Measurements from ENCODE around the gene KLRF1.

The KLRF1 gene

DNA sequence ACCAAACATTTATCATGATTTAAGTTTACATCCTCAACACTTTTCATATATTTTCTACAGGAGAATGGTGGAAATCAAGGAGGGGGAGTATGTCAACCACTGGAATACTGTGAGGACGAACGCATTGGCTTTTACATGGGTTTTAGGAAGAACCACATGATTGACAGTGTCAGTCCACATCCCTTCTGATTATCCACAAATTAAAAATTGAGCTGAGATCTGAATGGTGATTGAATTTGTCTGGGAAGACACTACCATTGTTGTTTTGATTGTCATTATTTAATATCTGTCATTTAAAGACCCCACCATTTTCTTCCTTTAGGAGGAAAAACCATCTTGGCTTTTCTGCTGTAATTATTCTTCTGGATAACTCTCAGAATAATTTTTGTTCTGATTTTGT is 31.3 kb upstream of the KLRF1 start:
- DNase-seq (no peak), ATAC-seq (replicated peaks) (no peak)
- Mint-ChIP-seq H3K9me3 (no peaks in the 10 kb centered on the region), H3K27ac (peak overlapping the region; percentile 23 to 72), H3K4me1 (ENCODE audit: low read depth in 2 of 2) (peaks cover 31 to 41% of the 10 kb centered on the region in 2 donors), H3K4me3 (peak overlapping the region; percentile 38 to 70), H3K27me3 (peaks cover 0 to 11% of the 10 kb centered on the region in 2 donors), H3K36me3 (ENCODE audit: insufficient read depth) (no peaks in the 10 kb centered on the region)

DNA sequence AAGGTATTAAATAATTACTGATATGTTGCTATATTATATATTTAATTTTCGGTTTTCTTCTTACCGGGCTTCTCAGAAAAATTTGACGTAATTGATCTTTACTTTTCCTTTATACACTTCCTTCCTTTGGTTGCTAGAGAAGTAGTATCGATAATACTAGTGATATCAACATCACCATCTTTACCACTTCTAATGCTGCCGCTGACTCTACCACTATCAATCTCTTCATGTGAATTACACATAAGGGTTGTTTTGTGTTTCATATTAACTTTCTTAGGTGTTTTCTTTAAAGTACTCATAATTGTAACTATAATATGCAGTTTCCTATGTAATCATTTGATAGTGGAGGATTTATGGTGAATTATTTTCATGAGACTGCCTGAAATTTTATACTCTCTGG is 30.9 kb upstream of the KLRF1 start:
- H3K27me3 Mint-ChIP-seq: peaks cover 0 to 11% of the 10 kb centered on the region in 2 donors
- H3K36me3 Mint-ChIP-seq (ENCODE audit: insufficient read depth): no peaks in the 10 kb centered on the region
- DNase-seq: no peak
- peaks cover 31 to 41% of the 10 kb centered on the region in 2 donors for H3K4me1 Mint-ChIP-seq (ENCODE audit: low read depth in 2 of 2)
- peak overlapping the region; percentile 38 to 70 for H3K4me3 Mint-ChIP-seq
- H3K27ac Mint-ChIP-seq: peak overlapping the region; percentile 23 to 72
- peak; percentile 63 for ATAC-seq (replicated peaks)
- no peaks in the 10 kb centered on the region for H3K9me3 Mint-ChIP-seq

DNA sequence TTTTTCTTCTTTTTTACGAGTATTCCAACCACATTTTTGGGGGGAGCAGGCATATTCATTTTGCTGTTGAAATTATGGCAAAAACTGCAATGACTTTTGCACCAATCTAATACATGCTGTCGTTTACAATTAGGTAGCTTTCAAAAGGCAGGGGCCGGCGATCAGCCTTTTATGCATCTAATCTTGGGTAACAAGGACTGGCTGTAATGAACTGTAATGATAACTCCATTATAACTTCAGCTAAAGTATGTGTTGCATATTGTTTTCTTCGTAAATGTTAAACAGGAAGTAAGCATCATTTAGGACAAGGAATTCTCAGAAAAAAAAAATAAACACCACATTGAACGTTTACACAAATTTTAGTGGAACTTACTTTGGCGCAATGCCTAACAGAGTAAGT is 30.3 kb upstream of the KLRF1 start:
- DNase-seq (no peak), ATAC-seq (replicated peaks) (no peak)
- Mint-ChIP-seq H3K27me3 (peaks cover 0 to 11% of the 10 kb centered on the region in 2 donors), H3K4me1 (ENCODE audit: low read depth in 2 of 2) (peaks cover 29 to 41% of the 10 kb centered on the region in 2 donors), H3K4me3 (peak overlapping the region; percentile 38 to 70), H3K36me3 (ENCODE audit: insufficient read depth) (no peaks in the 10 kb centered on the region), H3K9me3 (no peaks in the 10 kb centered on the region), H3K27ac (peak overlapping the region; percentile 23 to 72)

DNA sequence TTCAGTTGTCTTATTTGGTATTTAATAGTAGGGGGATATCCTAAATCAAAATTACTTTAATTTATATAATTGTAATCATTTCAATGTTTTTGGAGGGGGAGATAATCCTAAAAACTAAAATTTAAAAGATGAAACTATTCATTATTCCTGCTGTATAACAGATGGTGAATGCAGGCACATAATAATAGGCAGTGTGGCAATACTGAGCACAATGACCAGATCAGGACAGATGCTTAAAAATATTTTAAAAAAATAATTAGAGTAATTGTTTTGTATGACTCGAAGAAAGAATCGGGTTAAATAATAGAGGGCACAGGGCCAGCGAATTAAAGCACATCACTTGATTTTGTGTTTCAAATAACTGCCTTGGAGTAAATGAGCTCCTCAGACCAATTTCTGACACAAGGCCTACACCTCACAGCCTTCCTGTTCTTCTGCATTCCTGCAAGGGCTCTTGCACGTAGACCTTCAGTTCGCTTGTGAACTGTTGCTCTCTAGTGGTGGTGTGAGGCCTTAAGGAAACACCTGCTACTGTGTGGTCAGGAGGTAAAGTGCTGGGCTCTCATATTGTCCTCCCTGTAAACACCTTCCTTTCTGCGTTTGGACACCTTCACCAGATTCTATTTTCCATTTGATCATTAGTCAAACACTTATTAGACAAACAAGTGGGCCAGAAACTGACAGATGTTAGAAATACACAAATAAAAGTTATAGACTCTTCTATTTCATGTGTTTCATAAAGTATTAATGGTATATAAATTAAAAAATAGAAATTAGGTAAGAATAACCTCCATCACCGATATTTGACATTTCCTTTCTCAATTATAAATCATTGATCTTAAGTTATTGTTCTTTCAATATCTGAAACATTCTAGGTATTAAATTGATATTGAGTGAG is 29.3 kb upstream of the KLRF1 start:
- Mint-ChIP-seq H3K27ac (no peak overlapping the region), H3K4me1 (ENCODE audit: low read depth in 2 of 2) (peaks cover 29 to 41% of the 10 kb centered on the region in 2 donors), H3K4me3 (peak overlapping the region in 1 of 2 donors; percentile 6)

DNA sequence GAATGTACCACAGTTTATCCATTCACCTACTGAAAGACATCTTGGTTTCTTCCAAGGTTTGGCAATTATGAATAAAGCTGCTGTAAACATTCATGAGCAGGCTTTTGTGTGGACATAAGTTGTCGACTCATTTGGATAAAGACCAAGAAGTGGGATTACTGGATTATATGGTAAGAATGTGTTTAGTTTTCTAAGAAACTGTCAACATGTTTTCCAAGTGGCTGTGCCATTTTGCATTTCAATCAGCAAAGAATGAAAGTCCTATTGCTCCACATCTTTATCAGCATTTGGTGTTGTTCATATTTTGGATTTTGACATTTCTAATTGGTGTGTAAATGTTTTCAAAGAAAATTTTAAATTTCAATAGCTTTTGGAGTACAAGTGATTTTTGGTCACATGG is 27.3 kb upstream of the KLRF1 start:
- peaks cover 16 to 24% of the 10 kb centered on the region in 2 donors for H3K4me1 Mint-ChIP-seq (ENCODE audit: low read depth in 2 of 2)
- H3K27me3 Mint-ChIP-seq: peaks cover 0 to 5% of the 10 kb centered on the region in 2 donors
- H3K36me3 Mint-ChIP-seq (ENCODE audit: insufficient read depth): no peaks in the 10 kb centered on the region

More for the DNA sequence above, 29.3 kb upstream of the KLRF1 start:
- peak; percentile 56 to 63 (median 56) for DNase-seq
- no peaks in the 10 kb centered on the region for H3K9me3 Mint-ChIP-seq
- ATAC-seq (replicated peaks): peak; percentile 93
- no peaks in the 10 kb centered on the region for H3K36me3 Mint-ChIP-seq (ENCODE audit: insufficient read depth)
- peaks cover 0 to 11% of the 10 kb centered on the region in 2 donors for H3K27me3 Mint-ChIP-seq

DNA sequence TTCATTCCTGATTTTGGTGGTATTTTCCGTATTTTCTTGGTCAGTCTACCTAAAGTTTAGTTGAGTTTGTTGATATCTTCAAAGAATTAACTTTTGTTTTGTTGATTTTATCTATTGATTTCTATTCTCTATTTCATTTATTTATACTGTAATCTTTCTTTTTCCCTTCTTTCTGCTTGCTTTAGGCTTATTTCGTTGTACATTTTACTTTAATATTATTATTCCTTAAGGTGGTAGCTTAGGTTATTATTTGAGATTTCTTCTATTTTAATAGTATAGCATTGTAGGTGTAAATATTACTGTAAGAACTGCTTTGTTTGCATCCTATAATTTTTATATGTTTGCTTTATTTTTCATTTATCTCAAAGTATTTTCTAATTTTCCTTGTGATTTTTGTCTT is 21.4 kb upstream of the KLRF1 start:
- DNase-seq (no peak), ATAC-seq (replicated peaks) (no peak)
- Mint-ChIP-seq H3K4me3 (no peak overlapping the region), H3K27me3 (peaks cover 6 to 12% of the 10 kb centered on the region in 2 donors), H3K4me1 (ENCODE audit: low read depth in 2 of 2) (peaks cover 0 to 4% of the 10 kb centered on the region in 2 donors), H3K36me3 (ENCODE audit: insufficient read depth) (no peaks in the 10 kb centered on the region), H3K9me3 (no peaks in the 10 kb centered on the region), H3K27ac (no peak overlapping the region)

More for the DNA sequence above, 27.3 kb upstream of the KLRF1 start:
- ATAC-seq (replicated peaks): no peak
- no peak overlapping the region for H3K27ac Mint-ChIP-seq
- H3K4me3 Mint-ChIP-seq: no peak overlapping the region
- no peaks in the 10 kb centered on the region for H3K9me3 Mint-ChIP-seq
- no peak for DNase-seq

DNA sequence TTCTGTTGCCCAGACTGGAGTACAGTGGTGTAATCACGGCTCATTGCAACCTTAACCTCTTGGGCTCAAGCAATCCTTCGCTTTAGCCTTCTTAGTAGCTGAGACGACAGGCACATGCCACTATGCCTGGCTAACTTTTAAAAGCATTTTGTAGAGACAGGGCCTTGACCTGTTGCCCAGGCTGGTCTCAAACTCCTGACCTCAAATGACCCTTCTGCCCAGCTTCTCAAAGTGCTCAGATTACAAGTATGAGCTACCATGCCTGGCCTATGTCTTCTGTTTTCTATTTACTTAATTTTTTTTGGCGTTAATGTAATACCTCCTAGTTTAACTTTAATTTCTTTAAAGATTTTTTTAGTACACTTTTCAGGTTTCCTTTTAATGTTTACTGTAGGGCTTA is 20.6 kb upstream of the KLRF1 start:
- peaks cover 0 to 4% of the 10 kb centered on the region in 2 donors for H3K4me1 Mint-ChIP-seq (ENCODE audit: low read depth in 2 of 2)
- peaks cover 15 to 18% of the 10 kb centered on the region in 2 donors for H3K27me3 Mint-ChIP-seq
- no peak overlapping the region for H3K27ac Mint-ChIP-seq
- H3K9me3 Mint-ChIP-seq: no peaks in the 10 kb centered on the region
- no peak overlapping the region for H3K4me3 Mint-ChIP-seq
- no peak for ATAC-seq (replicated peaks)
- H3K36me3 Mint-ChIP-seq (ENCODE audit: insufficient read depth): no peaks in the 10 kb centered on the region
- no peak for DNase-seq

DNA sequence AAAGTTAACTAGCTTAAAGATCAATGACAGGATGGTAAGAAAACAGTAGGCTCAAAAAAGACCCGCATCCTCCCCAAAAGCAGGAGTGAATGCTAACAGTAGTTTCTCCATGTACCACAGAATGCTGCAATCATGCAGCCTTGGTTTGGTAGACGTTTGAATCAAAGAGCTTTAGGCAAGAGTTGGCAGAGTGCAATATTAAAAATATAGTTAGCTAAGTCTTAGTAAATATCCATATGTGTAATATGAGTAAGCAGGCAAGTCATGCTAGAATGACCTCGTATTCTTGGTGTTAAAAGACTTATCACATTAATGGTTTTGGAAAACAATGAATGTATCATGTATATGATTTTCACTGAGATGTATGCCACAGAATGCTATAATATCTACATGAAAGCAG is 18.8 kb upstream of the KLRF1 start:
- H3K27me3 Mint-ChIP-seq: peaks cover 18 to 26% of the 10 kb centered on the region in 2 donors
- DNase-seq: no peak
- peaks cover 2 to 6% of the 10 kb centered on the region in 2 donors for H3K4me1 Mint-ChIP-seq (ENCODE audit: low read depth in 2 of 2)
- no peaks in the 10 kb centered on the region for H3K9me3 Mint-ChIP-seq
- no peaks in the 10 kb centered on the region for H3K36me3 Mint-ChIP-seq (ENCODE audit: insufficient read depth)
- no peak for ATAC-seq (replicated peaks)
- no peak overlapping the region for H3K4me3 Mint-ChIP-seq
- H3K27ac Mint-ChIP-seq: no peak overlapping the region

DNA sequence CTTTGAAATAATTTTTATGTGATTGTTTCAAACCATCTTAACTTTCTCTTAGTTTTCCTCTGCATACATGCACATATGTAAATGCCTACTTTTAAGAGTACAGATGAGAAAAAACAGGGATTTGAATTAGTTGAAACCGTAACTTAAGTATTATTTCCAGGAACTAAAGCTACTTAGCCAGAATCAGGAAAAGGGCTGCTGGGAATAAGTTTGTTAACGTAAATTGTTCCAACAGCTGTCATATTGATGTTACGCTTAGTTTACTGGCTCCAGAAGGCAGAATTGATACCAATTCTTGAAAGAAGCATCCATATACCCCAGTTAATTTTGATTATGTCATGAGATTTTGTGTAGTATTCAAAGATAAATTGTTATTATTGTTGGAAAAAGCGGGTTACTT is 17.9 kb upstream of the KLRF1 start:
- Mint-ChIP-seq H3K27ac (no peak overlapping the region), H3K9me3 (no peaks in the 10 kb centered on the region), H3K4me1 (ENCODE audit: low read depth in 2 of 2) (peaks cover 10 to 14% of the 10 kb centered on the region in 2 donors), H3K27me3 (peaks cover 18 to 26% of the 10 kb centered on the region in 2 donors), H3K4me3 (no peak overlapping the region), H3K36me3 (ENCODE audit: insufficient read depth) (no peaks in the 10 kb centered on the region)
- no peak for DNase-seq
- ATAC-seq (replicated peaks): no peak

DNA sequence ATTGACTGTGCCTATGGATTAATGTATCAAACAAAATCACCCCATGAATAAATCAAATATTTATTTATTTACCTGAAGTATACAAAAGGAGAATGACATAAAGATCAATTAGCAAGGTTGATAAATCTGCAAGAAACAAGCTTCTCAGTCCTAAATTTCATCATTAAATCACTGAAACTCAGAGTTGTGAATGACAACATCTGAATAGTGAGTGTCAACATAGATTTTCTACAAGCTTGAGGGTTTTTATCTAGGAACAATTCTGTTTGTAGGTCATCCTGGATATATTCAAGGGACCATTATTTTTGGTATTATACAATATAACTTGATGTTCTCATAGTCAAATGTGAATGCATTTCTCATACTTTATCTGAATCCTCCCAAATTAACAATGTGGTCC is 17.4 kb upstream of the KLRF1 start:
- no peaks in the 10 kb centered on the region for H3K36me3 Mint-ChIP-seq (ENCODE audit: insufficient read depth)
- ATAC-seq (replicated peaks) (no peak), DNase-seq (no peak)
- no peaks in the 10 kb centered on the region for H3K9me3 Mint-ChIP-seq
- no peak overlapping the region for H3K4me3 Mint-ChIP-seq
- peaks cover 18 to 26% of the 10 kb centered on the region in 2 donors for H3K27me3 Mint-ChIP-seq
- no peak overlapping the region for H3K27ac Mint-ChIP-seq
- H3K4me1 Mint-ChIP-seq (ENCODE audit: low read depth in 2 of 2): peaks cover 11 to 15% of the 10 kb centered on the region in 2 donors

DNA sequence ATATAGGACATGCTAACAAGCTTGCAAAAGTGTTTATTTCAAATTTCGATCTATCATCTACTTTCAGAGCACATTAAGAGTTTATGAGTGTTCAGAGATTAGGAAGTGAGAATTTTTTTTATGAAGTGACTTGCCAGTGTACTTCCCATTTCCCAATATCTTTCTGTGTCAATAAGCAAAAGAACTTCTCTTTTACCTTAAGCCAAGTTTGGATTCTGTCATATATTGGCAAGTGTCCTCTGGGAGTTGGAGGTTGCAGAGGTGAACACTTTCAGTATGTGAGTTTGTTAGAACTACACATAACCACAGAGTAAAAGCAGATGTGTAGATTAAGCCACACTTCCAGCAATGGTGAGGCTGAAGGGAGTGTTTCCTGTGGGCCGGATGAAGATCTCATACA is 16.6 kb upstream of the KLRF1 start:
- H3K27me3 Mint-ChIP-seq: peaks cover 18 to 26% of the 10 kb centered on the region in 2 donors
- H3K36me3 Mint-ChIP-seq (ENCODE audit: insufficient read depth): no peaks in the 10 kb centered on the region
- DNase-seq (no peak), ATAC-seq (replicated peaks) (no peak)
- H3K27ac Mint-ChIP-seq: no peak overlapping the region
- no peak overlapping the region for H3K4me3 Mint-ChIP-seq
- peaks cover 14 to 15% of the 10 kb centered on the region in 2 donors for H3K4me1 Mint-ChIP-seq (ENCODE audit: low read depth in 2 of 2)
- H3K9me3 Mint-ChIP-seq: no peaks in the 10 kb centered on the region

DNA sequence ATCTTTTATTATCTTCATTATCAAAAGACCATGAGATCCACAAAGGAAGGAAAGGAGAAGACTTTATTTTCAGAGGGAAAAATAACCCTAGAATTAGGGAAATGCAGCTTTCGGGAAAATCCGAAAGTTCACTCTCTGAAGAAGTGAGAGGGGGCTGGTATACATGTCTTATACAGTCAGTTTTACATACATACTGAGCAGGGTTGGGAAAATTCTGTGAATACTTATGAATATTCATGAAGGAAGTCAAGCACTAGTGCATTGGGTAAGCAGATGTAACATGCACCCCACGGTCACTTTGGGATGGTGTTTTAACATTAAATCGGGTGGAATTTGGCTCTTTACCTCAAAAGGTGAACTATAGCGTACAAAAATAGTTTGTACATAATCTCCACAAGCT is 15.7 kb upstream of the KLRF1 start:
- no peak overlapping the region for H3K27ac Mint-ChIP-seq
- no peaks in the 10 kb centered on the region for H3K36me3 Mint-ChIP-seq (ENCODE audit: insufficient read depth)
- no peaks in the 10 kb centered on the region for H3K9me3 Mint-ChIP-seq
- peaks cover 15 to 20% of the 10 kb centered on the region in 2 donors for H3K4me1 Mint-ChIP-seq (ENCODE audit: low read depth in 2 of 2)
- peaks cover 18 to 26% of the 10 kb centered on the region in 2 donors for H3K27me3 Mint-ChIP-seq
- DNase-seq (no peak), ATAC-seq (replicated peaks) (no peak)
- H3K4me3 Mint-ChIP-seq: no peak overlapping the region

DNA sequence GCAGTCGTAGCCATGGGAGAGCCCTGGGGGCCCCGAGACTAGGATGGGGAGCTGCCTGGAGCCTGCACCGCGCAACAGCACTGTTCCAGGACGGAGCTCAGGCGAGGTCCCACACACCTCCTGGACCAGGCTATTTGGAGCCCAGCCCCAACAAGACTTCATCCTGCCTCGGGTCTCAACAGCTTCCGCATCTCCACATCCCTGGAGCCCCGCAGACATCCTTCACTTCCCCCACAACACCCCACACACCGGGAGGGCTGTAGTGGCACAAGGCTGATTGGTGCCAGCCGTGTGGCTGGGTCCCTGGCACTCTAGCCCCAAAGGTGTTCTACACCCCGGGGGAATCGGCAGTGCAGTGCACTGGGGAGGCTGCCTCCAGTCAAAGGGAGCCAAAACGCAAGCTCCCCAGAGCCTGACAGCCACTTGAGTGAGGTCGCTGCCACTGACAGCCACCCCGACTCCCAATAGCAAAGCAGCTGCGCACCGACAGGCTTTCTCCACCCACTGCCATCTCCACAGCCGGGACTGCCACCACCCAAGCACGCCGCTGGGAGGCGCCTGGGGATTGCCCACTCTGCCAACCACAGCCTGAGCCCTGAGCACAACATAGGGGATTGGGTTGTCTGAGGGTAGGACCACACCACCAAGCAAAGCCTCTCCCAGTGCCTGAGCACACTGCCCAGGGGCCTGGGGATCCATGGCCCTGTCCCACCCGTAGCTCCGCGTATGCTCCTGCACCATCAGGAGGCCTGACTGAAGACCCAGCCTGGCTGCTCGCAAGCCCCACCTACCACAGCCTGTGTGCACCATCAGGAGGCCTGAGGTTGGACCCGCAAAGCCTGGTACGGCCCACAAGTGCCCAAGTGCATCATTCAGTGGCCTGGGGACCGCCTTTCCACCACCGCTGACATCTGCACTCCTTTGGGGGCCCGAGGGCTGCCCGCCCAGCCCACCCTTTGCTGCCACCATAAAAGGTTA is 13.2 kb upstream of the KLRF1 start:
- H3K9me3 Mint-ChIP-seq: no peaks in the 10 kb centered on the region
- H3K4me3 Mint-ChIP-seq: peak overlapping the region; percentile 88 to 91
- peak; percentile 90 to 96 (median 92) for DNase-seq
- H3K27me3 Mint-ChIP-seq: peaks cover 12 to 26% of the 10 kb centered on the region in 2 donors
- H3K36me3 Mint-ChIP-seq (ENCODE audit: insufficient read depth): no peaks in the 10 kb centered on the region
- H3K4me1 Mint-ChIP-seq (ENCODE audit: low read depth in 2 of 2): peaks cover 22 to 26% of the 10 kb centered on the region in 2 donors
- peak overlapping the region; percentile 82 to 85 for H3K27ac Mint-ChIP-seq
- ATAC-seq (replicated peaks): peak; percentile 96
